ENCODE data around the gene PRKAG2. TPM values are rescaled to one million over a fixed set of nuclear protein-coding genes. Genes with fewer than 3 reads are reported as not detected.

The PRKAG2 gene
- total and polyA plus RNA-seq, 4 donors, result 3.6 to 25.1 (median 16.8) TPM

GRCh38 chr7:151895008-151895630, 18.2 kb upstream of the PRKAG2 start:
- no peak for DNase-seq (ENCODE audit: low spot score)
- WGBS, result 86% methylated on average over 21 of the region's 21 CpGs

GRCh38 chr7:151894111-151895007, 17.4 kb upstream of the PRKAG2 start:
- DNase-seq (ENCODE audit: low spot score), result no peak
- no peak overlapping the region for H3K4me3 ChIP-seq (ENCODE audit: low read depth in 1 of 3, low read length in 3 of 3)
- H3K9ac ChIP-seq (ENCODE audit: low read depth in 1 of 2, low read length in 2 of 2), result no peak overlapping the region
- H3K27ac ChIP-seq (ENCODE audit: low read depth in 1 of 2, low read length in 2 of 2), result no peak overlapping the region
- H3K27me3 ChIP-seq (ENCODE audit: control insufficient read depth in 4 of 4, insufficient read depth in 4 of 4, low read length in 3 of 4), result no peaks in the 10 kb centered on the region
- WGBS, result 88% methylated on average over 39 of the region's 40 CpGs
- peaks cover 0 to 7% (median 2%) of the 10 kb centered on the region in 4 donors for H3K4me1 ChIP-seq (ENCODE audit: control insufficient read depth in 4 of 4, insufficient read depth in 4 of 4, low read length in 3 of 4)
- no peaks in the 10 kb centered on the region for H3K9me3 ChIP-seq (ENCODE audit: control insufficient read depth in 4 of 4, low read length in 3 of 4)
- H3K36me3 ChIP-seq (ENCODE audit: control insufficient read depth in 4 of 4, insufficient read depth in 3 of 4, low read depth in 1 of 4, low read length in 3 of 4), result no peaks in the 10 kb centered on the region
- TF ChIP-seq ZBTB33 (IDR thresholded peaks at IDR 0.05), result no peak
- no peak for TF ChIP-seq JUND (IDR thresholded peaks at IDR 0.05)
- TF ChIP-seq GABPA (IDR thresholded peaks at IDR 0.05 in 1 of 2, conservative IDR thresholded peaks at IDR 0.05 in 1 of 2), result no peak
- no peak for TF ChIP-seq FOXA1 (IDR thresholded peaks at IDR 0.05)
- no peak for TF ChIP-seq TAF1 (conservative IDR thresholded peaks at IDR 0.05)
- TF ChIP-seq EGR1 (IDR thresholded peaks at IDR 0.05; ENCODE audit: low read depth in 2 of 2), result no peak
- TF ChIP-seq ATF3 (IDR thresholded peaks at IDR 0.05), result no peak
- TF ChIP-seq HNF4A (conservative IDR thresholded peaks at IDR 0.05), result no peak
- TF ChIP-seq HNF4G (IDR thresholded peaks at IDR 0.05), result no peak
- TF ChIP-seq RAD21 (IDR thresholded peaks at IDR 0.05), result no peak
- no peak for TF ChIP-seq RXRA (IDR thresholded peaks at IDR 0.05)
- no peak for TF ChIP-seq YY1 (IDR thresholded peaks at IDR 0.05)
- TF ChIP-seq SP1 (IDR thresholded peaks at IDR 0.05), result no peak
- no peak for TF ChIP-seq CTCF (IDR thresholded peaks at IDR 0.05; ENCODE audit: low read depth, low read length, missing input control)
- TF ChIP-seq FOXA2 (IDR thresholded peaks at IDR 0.05), result no peak
- no peak for TF ChIP-seq MAX (IDR thresholded peaks at IDR 0.05)
- TF ChIP-seq REST (IDR thresholded peaks at IDR 0.05), result no peak

More at GRCh38 chr7:151895008-151895630, 18.2 kb upstream of the PRKAG2 start:
- no peaks in the 10 kb centered on the region for H3K27me3 ChIP-seq (ENCODE audit: control insufficient read depth in 4 of 4, insufficient read depth in 4 of 4, low read length in 3 of 4)
- no peak overlapping the region for H3K4me3 ChIP-seq (ENCODE audit: low read depth in 1 of 3, low read length in 3 of 3)
- no peaks in the 10 kb centered on the region for H3K9me3 ChIP-seq (ENCODE audit: control insufficient read depth in 4 of 4, low read length in 3 of 4)
- H3K9ac ChIP-seq (ENCODE audit: low read depth in 1 of 2, low read length in 2 of 2), result no peak overlapping the region
- no peak overlapping the region for H3K27ac ChIP-seq (ENCODE audit: low read depth in 1 of 2, low read length in 2 of 2)
- TF ChIP-seq TAF1 (conservative IDR thresholded peaks at IDR 0.05) (no peak), RAD21 (IDR thresholded peaks at IDR 0.05) (no peak), YY1 (IDR thresholded peaks at IDR 0.05) (no peak), SP1 (IDR thresholded peaks at IDR 0.05) (no peak), ZBTB33 (IDR thresholded peaks at IDR 0.05) (no peak), HNF4A (conservative IDR thresholded peaks at IDR 0.05) (no peak), FOXA2 (IDR thresholded peaks at IDR 0.05) (no peak)
- H3K4me1 ChIP-seq (ENCODE audit: control insufficient read depth in 4 of 4, insufficient read depth in 4 of 4, low read length in 3 of 4), result peaks cover 0 to 7% (median 2%) of the 10 kb centered on the region in 4 donors
- H3K36me3 ChIP-seq (ENCODE audit: control insufficient read depth in 4 of 4, insufficient read depth in 3 of 4, low read depth in 1 of 4, low read length in 3 of 4), result no peaks in the 10 kb centered on the region
